GM18498 (cell line): ENCODE measurements around the gene PGLYRP2.
"Not testable (repeated sequence)": the region's sequence is repeated elsewhere in the genome, so short reads cannot be mapped to it uniquely, and the experiment has no call there.

Experiments used
- ATAC-seq: cut with Tn5 transposase; IDR thresholded peaks from one replicate; pipeline ENCODE4 v1.9.1; 2021; ENCODE audit warnings: mild to moderate bottlenecking, moderate library complexity; ENCODE audit not compliant: unreplicated experiment

PGLYRP2 gene

GRCh38 chr19:15479391-15480345 lies at the start of gene PGLYRP2:
Gene PGLYRP2, minus strand, starts transcription at chr19:15479501. Its CDS starts 130 bp downstream, at chr19:15479371.
- no peak for ATAC-seq

- ATAC-seq, result no peak
Observed at GRCh38 chr19:15527705-15528104, 48.4 kb upstream of the PGLYRP2 start.

- ATAC-seq, result no peak
Observed at GRCh38 chr19:15526408-15526807, 47.1 kb upstream of the PGLYRP2 start.

GRCh38 chr19:15525291-15525690 lies 46.0 kb upstream of the PGLYRP2 start:
- ATAC-seq, result no peak

GRCh38 chr19:15524781-15525180 lies 45.5 kb upstream of the PGLYRP2 start:
- ATAC-seq, result no peak

DNA sequence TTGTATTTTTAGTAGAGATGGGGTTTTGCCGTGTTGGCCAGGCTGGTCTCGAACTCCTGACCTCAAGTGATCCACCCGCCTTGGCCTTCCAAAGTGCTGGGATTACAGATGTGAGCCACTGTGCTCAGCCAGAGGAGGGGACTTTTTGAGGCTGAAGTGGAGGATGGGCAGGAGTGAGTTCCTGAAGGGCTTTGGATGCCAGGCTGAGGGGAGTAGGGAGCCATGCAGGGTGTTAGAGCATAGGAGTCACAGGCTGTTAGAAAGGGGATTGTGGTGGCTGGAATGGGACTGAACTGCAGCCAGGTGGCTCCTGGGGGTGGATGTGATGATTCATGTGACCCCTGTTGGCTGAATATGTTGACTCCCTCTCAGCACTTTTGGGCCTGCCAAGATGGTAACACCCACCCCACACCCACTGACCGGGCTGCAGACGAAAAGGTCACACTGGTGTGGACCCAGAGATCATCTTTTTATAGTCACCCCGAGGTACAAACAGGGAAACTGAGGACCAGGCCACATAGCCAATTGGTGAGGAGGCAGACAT lies 40.2 kb upstream of the PGLYRP2 start:
- no peak for ATAC-seq

- ATAC-seq, result no peak
Observed at GRCh38 chr19:15517778-15518177, 38.5 kb upstream of the PGLYRP2 start.

DNA sequence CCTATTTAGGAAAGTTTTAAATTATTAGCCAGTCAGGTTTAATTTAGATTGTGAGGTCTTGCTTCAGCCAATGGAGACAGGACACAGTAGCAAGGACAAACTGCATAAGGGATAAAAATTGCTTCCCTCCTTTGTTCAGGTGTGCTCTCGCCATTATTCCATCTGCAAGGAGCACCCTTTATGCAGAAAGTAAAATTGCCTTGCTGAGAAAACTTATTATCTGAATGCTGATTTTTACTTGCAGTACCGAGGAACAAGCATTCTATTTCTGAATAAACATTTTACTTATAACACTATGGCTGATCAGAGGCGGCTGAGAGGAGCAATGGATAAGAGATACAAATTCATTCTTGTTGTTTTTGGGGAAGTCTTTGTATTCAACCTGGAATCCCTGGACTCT lies 37.1 kb upstream of the PGLYRP2 start:
- ATAC-seq, result no peak

GRCh38 chr19:15515227-15515625 lies 35.9 kb upstream of the PGLYRP2 start:
- not testable (repeated sequence) for ATAC-seq

DNA sequence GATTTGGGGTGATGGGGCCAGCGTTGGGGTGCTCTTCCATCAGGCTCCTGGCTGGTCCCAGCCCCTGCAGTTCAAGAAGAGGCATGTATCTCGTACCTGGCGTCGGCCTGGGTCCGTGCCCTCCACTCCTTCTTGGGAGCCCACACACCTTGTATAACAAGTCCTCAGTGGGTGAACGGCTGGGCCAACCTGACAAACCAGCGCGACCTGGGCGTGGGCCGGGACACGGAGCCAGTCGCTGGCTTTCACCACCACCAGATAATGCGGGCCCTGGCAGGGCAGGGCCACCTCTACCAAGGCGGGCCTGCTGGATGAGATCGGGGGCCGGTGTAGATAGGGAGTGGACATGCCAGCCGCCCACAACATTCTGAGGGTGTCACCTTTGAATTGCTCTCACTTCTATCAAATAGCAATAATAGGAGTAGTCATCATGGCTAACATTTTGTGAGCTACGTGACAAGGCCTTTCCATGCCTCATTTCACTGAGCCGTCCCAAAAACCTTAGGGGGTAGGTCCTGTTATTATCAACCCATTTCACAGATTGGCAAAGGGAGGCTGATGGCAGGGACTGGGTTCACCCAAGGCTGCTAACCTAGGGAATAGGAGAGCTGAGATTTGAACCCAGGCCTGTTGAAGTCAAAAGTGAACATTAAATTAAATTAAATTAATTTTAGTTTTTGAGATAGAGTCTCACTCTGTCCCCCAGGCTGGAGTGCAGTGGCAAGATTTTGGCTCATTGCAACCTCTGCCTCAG lies 32.5 kb upstream of the PGLYRP2 start:
- no peak for ATAC-seq

DNA sequence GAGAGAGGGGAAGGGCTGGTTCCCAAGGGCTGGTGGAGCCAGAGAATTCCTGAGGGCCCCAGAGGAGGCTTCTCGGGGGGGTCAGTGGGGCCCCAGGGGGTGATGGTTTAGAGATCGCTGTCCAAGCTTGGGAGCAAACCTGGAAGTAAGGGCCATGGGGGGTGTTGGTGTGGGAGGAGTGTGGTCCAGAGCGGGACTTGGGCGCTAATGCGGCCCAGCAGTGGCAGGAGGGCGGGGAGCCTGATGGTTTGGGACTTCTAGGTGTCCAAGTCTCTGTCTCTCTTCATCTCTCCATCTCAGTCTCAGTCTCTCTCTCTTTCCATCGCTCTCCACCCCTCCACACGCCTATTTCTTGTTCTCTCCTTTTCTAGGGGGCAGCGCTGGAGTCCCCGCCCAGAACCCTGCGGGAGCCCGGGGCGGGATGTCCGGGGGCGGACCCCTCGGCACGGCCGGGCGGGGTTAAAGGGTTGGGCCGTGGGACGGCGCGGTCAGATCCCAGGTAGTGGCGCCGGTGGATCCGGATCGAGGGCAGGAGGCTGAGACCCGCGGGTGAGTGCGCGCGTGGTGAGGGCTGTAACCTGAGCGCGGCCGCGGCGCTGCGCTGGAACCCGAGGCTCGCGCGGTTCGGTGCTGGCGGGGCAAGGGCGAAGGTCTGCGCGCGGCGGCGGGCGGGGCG lies 28.9 kb upstream of the PGLYRP2 start, which contains the start of gene CYP4F22:
Gene CYP4F22 (plus strand): TSS at position 491 of the 676 bp plus-strand sequence. CDS start 16,812 bp downstream, outside the sequence.
- no peak for ATAC-seq

DNA sequence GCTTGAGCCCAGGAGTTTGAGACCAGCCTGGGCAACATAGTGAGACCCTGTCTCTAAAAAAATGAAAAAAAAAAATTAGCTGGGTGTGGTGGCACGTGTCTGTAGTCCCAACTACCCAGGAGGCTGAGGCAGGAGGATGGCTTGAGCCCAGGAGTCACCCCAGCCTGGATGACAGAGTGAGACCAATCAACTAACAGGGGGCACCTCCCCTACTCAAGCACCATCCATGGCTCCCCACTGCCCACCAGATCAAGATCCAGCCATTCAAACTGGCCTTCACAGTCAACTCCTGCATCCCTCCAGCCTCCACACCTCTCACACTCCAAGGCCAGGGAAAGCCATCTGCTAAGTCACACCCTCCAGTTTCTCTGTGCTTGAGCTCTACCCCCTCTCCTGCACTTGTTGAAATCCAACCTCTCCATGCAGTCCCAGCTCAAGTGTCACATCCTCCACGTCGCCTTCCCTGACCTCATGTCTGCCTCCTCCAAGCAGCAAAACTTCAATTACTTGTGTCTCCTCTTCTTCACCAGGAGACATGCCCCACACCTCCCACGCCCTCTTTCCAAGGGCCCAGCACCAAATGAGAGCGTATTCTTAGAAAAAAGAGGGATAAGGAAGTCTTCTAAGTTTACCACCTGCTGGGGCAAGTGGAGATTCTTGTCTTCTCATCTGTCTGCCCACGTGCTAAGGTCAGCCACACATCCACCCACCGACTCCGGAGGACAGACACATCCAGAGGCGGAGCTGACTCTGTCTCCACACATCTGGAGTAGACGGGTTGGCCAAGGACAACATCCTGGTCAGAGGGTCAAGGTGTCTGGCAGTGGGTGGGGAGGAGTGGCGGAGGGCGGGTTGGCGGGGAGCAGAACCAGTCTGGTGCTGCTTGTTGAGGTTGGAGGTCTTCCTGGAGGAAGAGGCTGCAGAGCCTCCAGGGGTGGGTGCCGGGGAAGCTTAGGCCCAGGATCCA lies 28.1 kb upstream of the PGLYRP2 start:
- ATAC-seq, result no peak

- ATAC-seq, result no peak
Observed at GRCh38 chr19:15506074-15506571, 26.8 kb upstream of the PGLYRP2 start.

DNA sequence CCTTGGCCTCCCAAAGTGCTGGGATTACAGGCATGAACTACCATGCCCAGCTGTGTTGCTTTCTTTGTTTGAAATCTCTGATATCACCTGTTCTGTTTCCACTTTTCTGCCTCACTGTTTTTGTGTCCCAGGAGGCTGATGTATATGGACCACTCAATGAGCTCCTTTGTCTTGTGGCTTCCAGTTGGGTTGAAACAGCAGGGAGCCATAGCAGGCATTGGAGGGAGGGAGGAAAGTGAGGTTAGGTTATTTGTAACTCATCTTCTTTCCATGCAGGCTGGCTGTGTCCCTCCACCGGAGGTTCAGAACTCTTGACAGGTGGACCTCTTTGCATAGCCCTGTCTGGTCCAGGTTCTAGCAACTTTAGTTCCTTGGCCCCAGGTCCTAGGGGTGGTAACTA lies 23.0 kb upstream of the PGLYRP2 start:
- no peak for ATAC-seq

DNA sequence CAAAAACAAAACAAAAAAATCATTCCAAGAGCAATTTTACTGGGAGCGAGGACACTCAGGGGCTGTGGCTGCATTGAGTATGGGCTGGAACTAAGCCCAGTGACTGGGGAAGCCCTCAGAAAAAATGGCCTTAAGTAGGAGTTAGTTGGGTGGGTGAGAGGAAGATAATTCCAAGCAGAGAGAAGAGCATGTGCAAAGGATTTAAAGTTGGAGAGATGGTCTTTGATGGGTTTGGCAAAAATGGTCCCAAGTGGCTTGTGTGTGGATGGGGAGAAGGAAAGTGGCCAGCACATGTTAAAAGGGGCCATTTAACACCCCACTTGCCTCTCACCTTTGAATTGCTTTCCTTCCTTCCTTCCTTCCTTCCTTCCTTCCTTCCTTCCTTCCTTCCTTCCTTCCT lies 22.3 kb upstream of the PGLYRP2 start:
- ATAC-seq, result no peak

- ATAC-seq, result no peak
Observed at GRCh38 chr19:15498910-15499309, 19.6 kb upstream of the PGLYRP2 start.

GRCh38 chr19:15498156-15498858 lies 19.0 kb upstream of the PGLYRP2 start:
- ATAC-seq, result no peak

GRCh38 chr19:15495151-15495550 lies 15.8 kb upstream of the PGLYRP2 start:
- ATAC-seq, result no peak
